GM12878 (cell line): ENCODE data around the gene MAMDC2. TPM values are rescaled to one million over a fixed set of nuclear protein-coding genes. Genes with fewer than 3 reads are reported as not detected.

Experiments
- ATAC-seq: fragments of 200-7000 bp; cut with Tn5 transposase; 3 replicates; pipeline ENCODE4 v1.9.1; 2020; ENCODE audit warnings: mild to moderate bottlenecking, moderate library complexity
- BruUV-seq: library from RNA; stranded (reverse); fragments of 400-500 nt; replicated peaks from 2 replicates; lab custom pipeline; 2021; lab: Mats Ljungman, UMichigan
- CTCF ChIA-PET: fragments of 300-600 bp; sonication (Branson Sonifier 250); formaldehyde crosslinking; extraction: SDS; loops from one replicate; lab custom pipeline; 2021; ENCODE audit warnings: inconsistent platforms; lab: Yijun Ruan, JAX
- POLR2A ChIA-PET: fragments of 350-600 bp; formaldehyde crosslinking; extraction: SDS; loops from one replicate; lab custom pipeline; 2021; ENCODE audit warnings: inconsistent platforms; lab: Charles Lee
- RAD21 ChIA-PET: fragments of 300-600 bp; sonication (Branson Sonifier 250); formaldehyde crosslinking; loops from one replicate; lab custom pipeline; 2023; ENCODE audit warnings: antibody characterized with exemption; ENCODE audit not compliant: unreplicated experiment; lab: Charles Lee
- SMC1A ChIA-PET: fragments of 300-600 bp; sonication (Branson Sonifier 250); formaldehyde crosslinking; loops from one replicate; lab custom pipeline; 2023; ENCODE audit not compliant: unreplicated experiment, uncharacterized antibody; lab: Charles Lee
- DNase-seq: peaks from one replicate; pipeline ENCODE4 v3.0.0-alpha.2; 2011; ENCODE audit warnings: low read depth, low spot score
- FAIRE-seq: peaks from 3 replicates; lab custom pipeline; 2011; peaks lifted over from hg19 to GRCh38; lab: Jason Lieb, UNC
- H2AFZ ChIP-seq: 2 replicates; pipeline ENCODE4 v1.6.0; 2011; ENCODE audit warnings: low read depth, low read length, control low read depth; ENCODE audit not compliant: control insufficient read depth
- H3K27ac ChIP-seq: 2 replicates; pipeline ENCODE4 v1.5.1; 2011; ENCODE audit warnings: control low read depth; ENCODE audit not compliant: control insufficient read depth, insufficient read depth
- H3K27me3 ChIP-seq, 2 experiments: replicated peaks in 1 of 2; 2 replicates each; pipeline versions ENCODE4 v1.6.0 to v1.6.1; 2011; ENCODE audit warnings: low read length in 1 of 2; ENCODE audit not compliant: control insufficient read depth in 2 of 2, insufficient read depth in 2 of 2
- H3K36me3 ChIP-seq, 2 experiments: 2 replicates each; pipeline ENCODE4 v1.5.1; 2011; ENCODE audit warnings: low read length in 1 of 2; ENCODE audit not compliant: control insufficient read depth in 2 of 2, insufficient read depth in 2 of 2
- H3K4me1 ChIP-seq: 2 replicates; pipeline ENCODE4 v1.6.1; 2011; ENCODE audit warnings: mild to moderate bottlenecking, low read length, moderate library complexity, mixed read lengths; ENCODE audit not compliant: control insufficient read depth, insufficient read depth
- H3K4me2 ChIP-seq: 2 replicates; pipeline ENCODE4 v1.6.0; 2011; ENCODE audit warnings: control low read depth; ENCODE audit not compliant: control insufficient read depth, insufficient read depth
- H3K4me3 ChIP-seq: fragments of 200-600 bp; sonication (generic); 2 replicates; pipeline ENCODE4 v1.5.1; 2016
- H3K79me2 ChIP-seq: 2 replicates; pipeline ENCODE4 v1.6.0; 2011; ENCODE audit warnings: low read length; ENCODE audit not compliant: control insufficient read depth, insufficient read depth
- H3K9ac ChIP-seq: 2 replicates; pipeline ENCODE4 v1.8.0; 2011; ENCODE audit warnings: low read length, control low read depth, mixed read lengths; ENCODE audit not compliant: control insufficient read depth, insufficient read depth
- H3K9me3 ChIP-seq: replicated peaks from 3 replicates; pipeline ENCODE4 v1.5.1; 2011; ENCODE audit warnings: mild to moderate bottlenecking, low read length; ENCODE audit not compliant: control insufficient read depth, insufficient read depth
- H4K20me1 ChIP-seq: 2 replicates; pipeline ENCODE4 v1.6.0; 2011; ENCODE audit not compliant: control insufficient read depth, insufficient read depth
- CBFB ChIP-seq: IDR thresholded peaks from 2 replicates; pipeline ENCODE4 v1.6.1; 2016; ENCODE audit warnings: antibody characterized with exemption, low read depth
- CEBPB ChIP-seq, 2 experiments: fragments of 150-350 bp in 1 of 2; IDR thresholded peaks; 2 replicates each; pipeline ENCODE4 v1.6.1; 2012 to 2014; ENCODE audit warnings: low read depth in 2 of 2, low read length in 2 of 2, borderline replicate concordance in 1 of 2, inconsistent platforms in 1 of 2
- CTCF ChIP-seq, 3 experiments: IDR thresholded peaks in 2 of 3; conservative IDR thresholded peaks in 1 of 3; 2 replicates each; pipeline ENCODE4 v1.5.1; 2011; ENCODE audit warnings: low read depth in 3 of 3, low read length in 3 of 3, mild to moderate bottlenecking in 3 of 3, control low read depth in 2 of 3, moderate library complexity in 2 of 3, inconsistent platforms in 1 of 3, mixed read lengths in 1 of 3; ENCODE audit not compliant: control insufficient read depth in 2 of 3, insufficient read depth in 1 of 3; ENCODE audit errors: extremely low read depth in 1 of 3
- HDAC6 ChIP-seq: fragments of 200-600 bp; sonication (generic); IDR thresholded peaks from one replicate; pipeline ENCODE4 v1.8.0; 2017; ENCODE audit warnings: antibody characterized with exemption; ENCODE audit not compliant: unreplicated experiment
- IKZF1 ChIP-seq: fragments of 450-650 bp; conservative IDR thresholded peaks from 2 replicates; pipeline ENCODE4 v1.6.1; 2017; ENCODE audit warnings: antibody characterized with exemption, mild to moderate bottlenecking
- IRF3 ChIP-seq: fragments of 450-650 bp; IDR thresholded peaks from 2 replicates; pipeline ENCODE4 v1.6.1; 2014; ENCODE audit warnings: mild to moderate bottlenecking
- JUND ChIP-seq: IDR thresholded peaks from 2 replicates; pipeline ENCODE4 v1.6.1; 2012; ENCODE audit warnings: low read depth, mild to moderate bottlenecking, low read length, improper control_type of control experiment, moderate library complexity
- NFXL1 ChIP-seq: fragments of 450-650 bp; IDR thresholded peaks from 2 replicates; pipeline ENCODE4 v1.6.1; 2017; ENCODE audit warnings: antibody characterized with exemption, mild to moderate bottlenecking, borderline replicate concordance
- PAX5 ChIP-seq: IDR thresholded peaks from 2 replicates; pipeline ENCODE4 v1.6.1; 2011; ENCODE audit warnings: low read depth, low read length, borderline replicate concordance
- SIX5 ChIP-seq: IDR thresholded peaks from 2 replicates; pipeline ENCODE4 v1.6.1; 2011; ENCODE audit warnings: mild to moderate bottlenecking, low read depth, low read length, moderate library complexity; ENCODE audit not compliant: severe bottlenecking
- SMARCA5 ChIP-seq: fragments of 450-650 bp; IDR thresholded peaks from 2 replicates; pipeline ENCODE4 v1.6.1; 2017; ENCODE audit warnings: mild to moderate bottlenecking
- SP1 ChIP-seq: IDR thresholded peaks from one replicate; pipeline ENCODE4 v1.6.1; 2011; ENCODE audit warnings: low read depth, low read length
- SRF ChIP-seq, 2 experiments: IDR thresholded peaks; 2 replicates each; pipeline ENCODE4 v1.6.1; 2011; ENCODE audit warnings: low read depth in 2 of 2, low read length in 2 of 2, mild to moderate bottlenecking in 1 of 2, moderate library complexity in 1 of 2
- ZSCAN29 ChIP-seq: fragments of 450-650 bp; IDR thresholded peaks from 2 replicates; pipeline ENCODE4 v1.6.1; 2017; ENCODE audit warnings: mild to moderate bottlenecking, moderate library complexity
- WGBS: methylation state at CpG from one replicate; pipeline ENCODE4 v1.1.6; 2016; ENCODE audit warnings: low lambda C conversion rate; ENCODE audit not compliant: insufficient replicate concordance, insufficient coverage; ENCODE audit errors: missing lambda C conversion rate; 5-methylcytosine and 5-hydroxymethylcytosine counted together
- in situ Hi-C: fragments of 300-500 bp; cut with MboI; formaldehyde crosslinking; loops from 9 replicates; pipeline ENCODE4 v1.14.3; 2018; ENCODE audit warnings: mixed read lengths
- intact Hi-C: fragments of 100-400 bp; cut with micrococcal nuclease; formaldehyde crosslinking; loops from one replicate; pipeline ENCODE4 v1.14.2; 2022; ENCODE audit not compliant: unreplicated experiment
- polyA plus RNA-seq, 11 experiments: library from polyadenylated mRNA; depleted of rRNA in 4 of 11; unstranded in 6 of 11; stranded (reverse) in 5 of 11; fragments of >200 nt; fragmentation: Nextera tagmentation in 4 of 11; fragmentation: Illumina TruSeq in 1 of 11; extraction: Ambion mirVana in 4 of 11; extraction: Trizol in 1 of 11; gene quantifications; 1 replicate in 1 of 11; 2 replicates in 10 of 11; pipeline versions ENCODE4 v1.2.1 to v1.2.3, GENCODE V29; 2011 to 2016; ENCODE audit warnings: inconsistent platforms in 2 of 11, missing spikeins in 2 of 11, low read depth in 1 of 11
- total RNA-seq, 4 experiments: library from RNA; depleted of rRNA in 3 of 4; stranded (reverse); fragments of >200 nt in 3 of 4; fragmentation: Illumina TruSeq in 1 of 4; extraction: Trizol in 1 of 4; gene quantifications; 2 replicates each; pipeline versions ENCODE4 v1.2.1 to v1.2.3, GENCODE V29; 2013 to 2021
- TF ChIP-seq, protein P1 (sequence below): IDR thresholded peaks from 2 replicates; pipeline ENCODE4 v1.6.1; 2012; ENCODE audit warnings: low read length, inconsistent platforms
- TF ChIP-seq, protein P2 (sequence below): fragments of 450-650 bp; formaldehyde crosslinking; IDR thresholded peaks from 2 replicates; pipeline ENCODE4 v1.4.0; 2020; ENCODE audit warnings: mild to moderate bottlenecking, moderate library complexity

The MAMDC2 gene
- total and polyA plus RNA-seq, 10 of the 15 experiments (the other 5 are each of a cell fraction or from before 2014, with no cell fraction given): 0.01 to 0.09 TPM; not detected in 8

GRCh38 chr9:70143394-70144130, 99.9 kb downstream of the MAMDC2 start:
- DNase-seq: no peak
- no peak overlapping the region for H3K27ac ChIP-seq
- H3K4me2 ChIP-seq: no peak overlapping the region
- H2AFZ ChIP-seq: no peak overlapping the region
- H3K36me3 ChIP-seq: no peaks in the 10 kb centered on the region
- H3K9me3 ChIP-seq: no peaks in the 10 kb centered on the region
- no peaks in the 10 kb centered on the region for H3K79me2 ChIP-seq
- no peaks in the 10 kb centered on the region for H4K20me1 ChIP-seq
- H3K9ac ChIP-seq: no peak overlapping the region
- FAIRE-seq: no peak
- no peaks in the 10 kb centered on the region for H3K4me1 ChIP-seq
- TF ChIP-seq CTCF (IDR thresholded peaks at IDR 0.05 in 2 of 3, conservative IDR thresholded peaks at IDR 0.05 in 1 of 3; ENCODE audit: control insufficient read depth in 2 of 3, extremely low read depth in 1 of 3, insufficient read depth in 1 of 3, low read depth in 3 of 3, low read length in 3 of 3) (no peak), HDAC6 (no peak), JUND (no peak), CBFB (no peak), SIX5 (no peak), PAX5 (no peak), CEBPB (IDR thresholded peaks at IDR 0.05; ENCODE audit: borderline replicate concordance in 1 of 2, low read depth in 2 of 2, low read length in 2 of 2) (no peak), IKZF1 (no peak), SRF (IDR thresholded peaks at IDR 0.05; ENCODE audit: low read depth in 2 of 2, low read length in 2 of 2) (no peak), SMARCA5 (no peak), SP1 (no peak), IRF3 (no peak), ZSCAN29 (no peak), NFXL1 (no peak)
- TF ChIP-seq, protein P1, sequence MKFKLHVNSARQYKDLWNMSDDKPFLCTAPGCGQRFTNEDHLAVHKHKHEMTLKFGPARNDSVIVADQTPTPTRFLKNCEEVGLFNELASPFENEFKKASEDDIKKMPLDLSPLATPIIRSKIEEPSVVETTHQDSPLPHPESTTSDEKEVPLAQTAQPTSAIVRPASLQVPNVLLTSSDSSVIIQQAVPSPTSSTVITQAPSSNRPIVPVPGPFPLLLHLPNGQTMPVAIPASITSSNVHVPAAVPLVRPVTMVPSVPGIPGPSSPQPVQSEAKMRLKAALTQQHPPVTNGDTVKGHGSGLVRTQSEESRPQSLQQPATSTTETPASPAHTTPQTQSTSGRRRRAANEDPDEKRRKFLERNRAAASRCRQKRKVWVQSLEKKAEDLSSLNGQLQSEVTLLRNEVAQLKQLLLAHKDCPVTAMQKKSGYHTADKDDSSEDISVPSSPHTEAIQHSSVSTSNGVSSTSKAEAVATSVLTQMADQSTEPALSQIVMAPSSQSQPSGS: no peak
- TF ChIP-seq, protein P2, sequence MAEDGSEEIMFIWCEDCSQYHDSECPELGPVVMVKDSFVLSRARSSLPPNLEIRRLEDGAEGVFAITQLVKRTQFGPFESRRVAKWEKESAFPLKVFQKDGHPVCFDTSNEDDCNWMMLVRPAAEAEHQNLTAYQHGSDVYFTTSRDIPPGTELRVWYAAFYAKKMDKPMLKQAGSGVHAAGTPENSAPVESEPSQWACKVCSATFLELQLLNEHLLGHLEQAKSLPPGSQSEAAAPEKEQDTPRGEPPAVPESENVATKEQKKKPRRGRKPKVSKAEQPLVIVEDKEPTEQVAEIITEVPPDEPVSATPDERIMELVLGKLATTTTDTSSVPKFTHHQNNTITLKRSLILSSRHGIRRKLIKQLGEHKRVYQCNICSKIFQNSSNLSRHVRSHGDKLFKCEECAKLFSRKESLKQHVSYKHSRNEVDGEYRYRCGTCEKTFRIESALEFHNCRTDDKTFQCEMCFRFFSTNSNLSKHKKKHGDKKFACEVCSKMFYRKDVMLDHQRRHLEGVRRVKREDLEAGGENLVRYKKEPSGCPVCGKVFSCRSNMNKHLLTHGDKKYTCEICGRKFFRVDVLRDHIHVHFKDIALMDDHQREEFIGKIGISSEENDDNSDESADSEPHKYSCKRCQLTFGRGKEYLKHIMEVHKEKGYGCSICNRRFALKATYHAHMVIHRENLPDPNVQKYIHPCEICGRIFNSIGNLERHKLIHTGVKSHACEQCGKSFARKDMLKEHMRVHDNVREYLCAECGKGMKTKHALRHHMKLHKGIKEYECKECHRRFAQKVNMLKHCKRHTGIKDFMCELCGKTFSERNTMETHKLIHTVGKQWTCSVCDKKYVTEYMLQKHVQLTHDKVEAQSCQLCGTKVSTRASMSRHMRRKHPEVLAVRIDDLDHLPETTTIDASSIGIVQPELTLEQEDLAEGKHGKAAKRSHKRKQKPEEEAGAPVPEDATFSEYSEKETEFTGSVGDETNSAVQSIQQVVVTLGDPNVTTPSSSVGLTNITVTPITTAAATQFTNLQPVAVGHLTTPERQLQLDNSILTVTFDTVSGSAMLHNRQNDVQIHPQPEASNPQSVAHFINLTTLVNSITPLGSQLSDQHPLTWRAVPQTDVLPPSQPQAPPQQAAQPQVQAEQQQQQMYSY (CRISPR knock-in tag): no peak
- TF ChIP-seq, all 136 proteins: peak for 0
- no peaks in the 10 kb centered on the region; a peak in 1 of 4 replicates for H3K27me3 ChIP-seq
- H3K4me3 ChIP-seq: no peak overlapping the region
- ChIA-PET CTCF (interaction anchor here (0.6 kb wide), 1 partner anchor 534 kb away, joined by 4 read pairs; no protein-coding TSS in a partner anchor), RAD21 (no interaction called here), POLR2A (no interaction called here), SMC1A (interaction anchor here (0.6 kb wide), 1 partner anchor 431 kb away, joined by 3 read pairs; no protein-coding TSS in a partner anchor)
- intact Hi-C loops (no loop called here), in situ Hi-C loops (no loop called here)
- no peak for ATAC-seq
- BruUV-seq: no TSS peak
- WGBS: 7% methylated on average over 3 of the region's 3 CpGs
